Transverse colon (tissue), 4 donors: ENCODE measurements around the gene HNMT.

Experiments
- EP300 ChIP-seq: sonication (generic); formaldehyde crosslinking; IDR thresholded peaks from one replicate; pipeline ENCODE4 v1.6.1; 2017; ENCODE audit warnings: antibody characterized with exemption, low read depth
- POLR2A ChIP-seq: fragments of 450-650 bp; IDR thresholded peaks from one replicate; pipeline ENCODE4 v1.6.1; 2016; ENCODE audit warnings: antibody characterized with exemption, mild to moderate bottlenecking, moderate library complexity
- POLR2AphosphoS5 ChIP-seq, 3 donors: sonication (generic); formaldehyde crosslinking; IDR thresholded peaks; one replicate each; pipeline ENCODE4 v1.6.1; 2016; ENCODE audit warnings: antibody characterized with exemption in 3 of 3
- TF ChIP-seq, protein P1 (sequence below), 5 experiments: fragments of 200-600 bp in 3 of 5; fragments of 450-650 bp in 2 of 5; sonication (generic) in 3 of 5; IDR thresholded peaks; 1 replicate in 2 of 5; 2 replicates in 3 of 5; pipeline ENCODE4 v1.5.1; 2016 to 2017; ENCODE audit warnings: antibody characterized with exemption in 5 of 5, inconsistent platforms in 3 of 5, mild to moderate bottlenecking in 2 of 5, moderate library complexity in 1 of 5

DNA sequence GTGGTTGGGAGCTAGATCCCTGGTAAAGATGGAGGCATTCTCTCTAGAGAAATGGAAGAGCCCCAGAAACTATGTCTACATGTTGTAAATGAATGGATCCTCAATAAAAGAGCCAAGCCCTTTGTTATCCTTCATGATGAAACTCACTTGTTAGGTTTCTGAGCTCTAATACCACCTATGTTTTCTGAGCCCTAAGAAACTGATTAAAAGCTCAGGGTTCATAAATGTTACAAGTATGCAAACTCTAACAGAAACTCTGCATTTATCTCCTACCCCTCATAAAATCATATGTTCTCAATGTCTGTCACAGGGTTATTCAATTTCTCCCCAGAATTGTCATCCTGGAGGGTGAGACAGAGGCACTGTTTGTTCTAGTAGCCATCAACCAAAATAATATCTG is 18.0 kb upstream of the HNMT start:
- TF ChIP-seq POLR2A = no peak
- TF ChIP-seq, protein P1, sequence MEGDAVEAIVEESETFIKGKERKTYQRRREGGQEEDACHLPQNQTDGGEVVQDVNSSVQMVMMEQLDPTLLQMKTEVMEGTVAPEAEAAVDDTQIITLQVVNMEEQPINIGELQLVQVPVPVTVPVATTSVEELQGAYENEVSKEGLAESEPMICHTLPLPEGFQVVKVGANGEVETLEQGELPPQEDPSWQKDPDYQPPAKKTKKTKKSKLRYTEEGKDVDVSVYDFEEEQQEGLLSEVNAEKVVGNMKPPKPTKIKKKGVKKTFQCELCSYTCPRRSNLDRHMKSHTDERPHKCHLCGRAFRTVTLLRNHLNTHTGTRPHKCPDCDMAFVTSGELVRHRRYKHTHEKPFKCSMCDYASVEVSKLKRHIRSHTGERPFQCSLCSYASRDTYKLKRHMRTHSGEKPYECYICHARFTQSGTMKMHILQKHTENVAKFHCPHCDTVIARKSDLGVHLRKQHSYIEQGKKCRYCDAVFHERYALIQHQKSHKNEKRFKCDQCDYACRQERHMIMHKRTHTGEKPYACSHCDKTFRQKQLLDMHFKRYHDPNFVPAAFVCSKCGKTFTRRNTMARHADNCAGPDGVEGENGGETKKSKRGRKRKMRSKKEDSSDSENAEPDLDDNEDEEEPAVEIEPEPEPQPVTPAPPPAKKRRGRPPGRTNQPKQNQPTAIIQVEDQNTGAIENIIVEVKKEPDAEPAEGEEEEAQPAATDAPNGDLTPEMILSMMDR (IDR thresholded peaks at IDR 0.05) = no peak
- TF ChIP-seq EP300 = no peak
- TF ChIP-seq POLR2AphosphoS5 (IDR thresholded peaks at IDR 0.05) = no peak
